Ovary (tissue), 3 donors: ENCODE measurements around the gene CEP57L1.

Experiments used
- CTCF ChIP-seq, 3 donors: fragments of 450-650 bp in 2 of 3; fragments of 200-600 bp in 1 of 3; IDR thresholded peaks; one replicate each; pipeline versions ENCODE4 v1.5.1 to v1.8.0; 2016 to 2022; ENCODE audit warnings: antibody characterized with exemption in 3 of 3, mild to moderate bottlenecking in 1 of 3
- POLR2A ChIP-seq: fragments of 450-650 bp; IDR thresholded peaks from one replicate; pipeline ENCODE4 v1.6.1; 2017; ENCODE audit warnings: antibody characterized with exemption, mild to moderate bottlenecking, moderate library complexity
- donor health status: DM: no; HTN: no; CAD: no.

GRCh38 chr6:109139109-109139508, 43.8 kb downstream of the CEP57L1 start:
- TF ChIP-seq CTCF (IDR thresholded peaks at IDR 0.05) (no peak), POLR2A (no peak)
